ENCODE results near the gene STK32C.

The STK32C gene

DNA sequence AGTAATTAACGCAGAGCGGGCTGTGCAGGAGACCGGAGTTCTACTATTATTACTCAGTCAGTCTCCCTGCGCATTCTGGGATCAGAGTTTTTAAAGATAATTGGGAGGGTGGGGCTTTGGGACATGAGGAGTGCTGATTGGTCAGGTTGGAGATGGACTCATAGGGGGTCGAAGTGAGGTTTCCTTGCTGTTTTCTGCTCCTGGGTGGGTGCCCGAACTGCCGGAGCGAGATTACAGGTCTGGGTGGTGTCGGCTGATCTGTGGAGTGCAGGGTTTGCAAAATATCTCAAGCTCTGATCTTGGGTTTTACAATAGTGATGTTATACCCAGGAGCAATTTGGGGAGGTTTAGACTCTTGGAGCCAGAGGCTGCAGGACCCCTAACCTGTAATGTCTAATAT is 20.4 kb upstream of the STK32C start:
- TF ChIP-seq, protein P1, sequence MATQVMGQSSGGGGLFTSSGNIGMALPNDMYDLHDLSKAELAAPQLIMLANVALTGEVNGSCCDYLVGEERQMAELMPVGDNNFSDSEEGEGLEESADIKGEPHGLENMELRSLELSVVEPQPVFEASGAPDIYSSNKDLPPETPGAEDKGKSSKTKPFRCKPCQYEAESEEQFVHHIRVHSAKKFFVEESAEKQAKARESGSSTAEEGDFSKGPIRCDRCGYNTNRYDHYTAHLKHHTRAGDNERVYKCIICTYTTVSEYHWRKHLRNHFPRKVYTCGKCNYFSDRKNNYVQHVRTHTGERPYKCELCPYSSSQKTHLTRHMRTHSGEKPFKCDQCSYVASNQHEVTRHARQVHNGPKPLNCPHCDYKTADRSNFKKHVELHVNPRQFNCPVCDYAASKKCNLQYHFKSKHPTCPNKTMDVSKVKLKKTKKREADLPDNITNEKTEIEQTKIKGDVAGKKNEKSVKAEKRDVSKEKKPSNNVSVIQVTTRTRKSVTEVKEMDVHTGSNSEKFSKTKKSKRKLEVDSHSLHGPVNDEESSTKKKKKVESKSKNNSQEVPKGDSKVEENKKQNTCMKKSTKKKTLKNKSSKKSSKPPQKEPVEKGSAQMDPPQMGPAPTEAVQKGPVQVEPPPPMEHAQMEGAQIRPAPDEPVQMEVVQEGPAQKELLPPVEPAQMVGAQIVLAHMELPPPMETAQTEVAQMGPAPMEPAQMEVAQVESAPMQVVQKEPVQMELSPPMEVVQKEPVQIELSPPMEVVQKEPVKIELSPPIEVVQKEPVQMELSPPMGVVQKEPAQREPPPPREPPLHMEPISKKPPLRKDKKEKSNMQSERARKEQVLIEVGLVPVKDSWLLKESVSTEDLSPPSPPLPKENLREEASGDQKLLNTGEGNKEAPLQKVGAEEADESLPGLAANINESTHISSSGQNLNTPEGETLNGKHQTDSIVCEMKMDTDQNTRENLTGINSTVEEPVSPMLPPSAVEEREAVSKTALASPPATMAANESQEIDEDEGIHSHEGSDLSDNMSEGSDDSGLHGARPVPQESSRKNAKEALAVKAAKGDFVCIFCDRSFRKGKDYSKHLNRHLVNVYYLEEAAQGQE (IDR thresholded peaks at IDR 0.05; ENCODE audit: insufficient replicate concordance, low read depth): no peak
- no peak for TF ChIP-seq SPI1 (IDR thresholded peaks at IDR 0.05; ENCODE audit: borderline replicate concordance, low read depth)
- TF ChIP-seq POLR2AphosphoS5 (IDR thresholded peaks at IDR 0.05; ENCODE audit: low read depth): no peak
- TF ChIP-seq GABPA (IDR thresholded peaks at IDR 0.05; ENCODE audit: low read depth): no peak
- TF ChIP-seq, protein P2, sequence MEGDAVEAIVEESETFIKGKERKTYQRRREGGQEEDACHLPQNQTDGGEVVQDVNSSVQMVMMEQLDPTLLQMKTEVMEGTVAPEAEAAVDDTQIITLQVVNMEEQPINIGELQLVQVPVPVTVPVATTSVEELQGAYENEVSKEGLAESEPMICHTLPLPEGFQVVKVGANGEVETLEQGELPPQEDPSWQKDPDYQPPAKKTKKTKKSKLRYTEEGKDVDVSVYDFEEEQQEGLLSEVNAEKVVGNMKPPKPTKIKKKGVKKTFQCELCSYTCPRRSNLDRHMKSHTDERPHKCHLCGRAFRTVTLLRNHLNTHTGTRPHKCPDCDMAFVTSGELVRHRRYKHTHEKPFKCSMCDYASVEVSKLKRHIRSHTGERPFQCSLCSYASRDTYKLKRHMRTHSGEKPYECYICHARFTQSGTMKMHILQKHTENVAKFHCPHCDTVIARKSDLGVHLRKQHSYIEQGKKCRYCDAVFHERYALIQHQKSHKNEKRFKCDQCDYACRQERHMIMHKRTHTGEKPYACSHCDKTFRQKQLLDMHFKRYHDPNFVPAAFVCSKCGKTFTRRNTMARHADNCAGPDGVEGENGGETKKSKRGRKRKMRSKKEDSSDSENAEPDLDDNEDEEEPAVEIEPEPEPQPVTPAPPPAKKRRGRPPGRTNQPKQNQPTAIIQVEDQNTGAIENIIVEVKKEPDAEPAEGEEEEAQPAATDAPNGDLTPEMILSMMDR (IDR thresholded peaks at IDR 0.05; ENCODE audit: insufficient read depth, low read length): no peak
- H3K27me3 ChIP-seq (ENCODE audit: insufficient read depth, poor library complexity, severe bottlenecking): no peaks in the 10 kb centered on the region
- no peak overlapping the region for H3K4me3 ChIP-seq (replicated peaks; ENCODE audit: insufficient read depth, low read length)
- H3K27ac ChIP-seq (replicated peaks): no peak overlapping the region
- no peak for DNase-seq (ENCODE audit: low read depth in 1 of 2, low spot score in 1 of 2)

GRCh38 chr10:132326925-132327324 is 19.2 kb upstream of the STK32C start:
- H3K27me3 ChIP-seq (ENCODE audit: insufficient read depth, poor library complexity, severe bottlenecking): no peaks in the 10 kb centered on the region
- DNase-seq (ENCODE audit: low read depth in 1 of 2, low spot score in 1 of 2): no peak
- H3K4me3 ChIP-seq (replicated peaks; ENCODE audit: insufficient read depth, low read length): no peak overlapping the region
- H3K27ac ChIP-seq (replicated peaks): no peak overlapping the region
- TF ChIP-seq GABPA (IDR thresholded peaks at IDR 0.05; ENCODE audit: low read depth) (no peak), SPI1 (IDR thresholded peaks at IDR 0.05; ENCODE audit: borderline replicate concordance, low read depth) (no peak), POLR2AphosphoS5 (IDR thresholded peaks at IDR 0.05; ENCODE audit: low read depth) (no peak)
- TF ChIP-seq, protein P2 (IDR thresholded peaks at IDR 0.05; ENCODE audit: insufficient read depth, low read length): no peak
- TF ChIP-seq, protein P1 (IDR thresholded peaks at IDR 0.05; ENCODE audit: insufficient replicate concordance, low read depth): no peak

DNA sequence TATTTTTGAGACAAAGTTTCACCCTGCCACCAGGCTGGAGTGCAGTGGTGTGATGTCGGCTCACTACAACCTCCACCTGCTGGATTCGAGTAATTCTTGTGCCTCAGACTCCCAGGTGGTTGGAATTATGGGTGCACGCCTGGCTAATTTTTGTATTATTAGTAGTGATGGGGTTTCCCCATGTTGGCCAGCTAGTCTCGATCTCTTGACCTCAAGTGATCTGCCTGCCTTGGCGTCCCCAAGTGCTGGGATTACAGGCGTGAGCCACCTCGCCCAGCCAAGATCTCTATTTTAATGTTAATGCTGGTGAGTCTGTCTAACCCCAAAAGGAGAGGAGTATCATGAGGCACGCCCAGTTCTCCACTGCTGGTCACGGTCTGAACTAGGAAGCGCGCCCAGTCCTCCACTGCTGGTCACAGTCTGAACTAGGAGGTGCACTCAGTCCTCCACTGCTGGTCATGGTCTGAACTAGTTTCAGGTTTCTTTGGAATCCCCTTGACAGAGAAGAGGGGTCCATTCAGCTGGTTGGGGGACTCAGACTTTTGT is 18.7 kb upstream of the STK32C start:
- H3K4me3 ChIP-seq (replicated peaks; ENCODE audit: insufficient read depth, low read length): no peak overlapping the region
- H3K27me3 ChIP-seq (ENCODE audit: insufficient read depth, poor library complexity, severe bottlenecking): no peaks in the 10 kb centered on the region
- DNase-seq (ENCODE audit: low read depth in 1 of 2, low spot score in 1 of 2): no peak
- H3K27ac ChIP-seq (replicated peaks): no peak overlapping the region
- TF ChIP-seq, protein P1 (IDR thresholded peaks at IDR 0.05; ENCODE audit: insufficient replicate concordance, low read depth): no peak
